A549 (cell line): ENCODE results near the gene LAMP5.

Experiments used
- ELK1 ChIP-seq: fragments of 150-350 bp; IDR thresholded peaks from 2 replicates; pipeline ENCODE4 v1.6.1; 2014; ENCODE audit warnings: low read depth, mild to moderate bottlenecking, low read length
- EP300 ChIP-seq, 2 experiments: fragments of >200 bp; sonication (Bioruptor Twin); formaldehyde crosslinking; IDR thresholded peaks; 2 replicates in 1 of 2; 3 replicates in 1 of 2; pipeline ENCODE4 v1.6.1; 2016 to 2017
- JUN ChIP-seq, 2 experiments: fragments of >200 bp; sonication (Bioruptor Twin); formaldehyde crosslinking; IDR thresholded peaks; 2 replicates in 1 of 2; 3 replicates in 1 of 2; pipeline ENCODE4 v1.6.1; 2016 to 2017
- MAX ChIP-seq: IDR thresholded peaks from 2 replicates; pipeline ENCODE4 v1.6.1; 2012
- POLR2A ChIP-seq: IDR thresholded peaks from 2 replicates; pipeline ENCODE4 v1.6.1; 2012; ENCODE audit warnings: mild to moderate bottlenecking, low read length
- RCOR1 ChIP-seq: fragments of 150-350 bp; IDR thresholded peaks from 2 replicates; pipeline ENCODE4 v1.6.1; 2014; ENCODE audit warnings: antibody characterized with exemption, low read length, low read depth
- TF ChIP-seq, protein P1 (sequence below): fragments of >200 bp; sonication (Bioruptor Twin); formaldehyde crosslinking; IDR thresholded peaks from 3 replicates; pipeline ENCODE4 v1.5.1; 2016
- TF ChIP-seq, protein P2 (sequence below): IDR thresholded peaks from 2 replicates; pipeline ENCODE4 v1.6.1; 2012; ENCODE audit warnings: low read depth, borderline replicate concordance

DNA sequence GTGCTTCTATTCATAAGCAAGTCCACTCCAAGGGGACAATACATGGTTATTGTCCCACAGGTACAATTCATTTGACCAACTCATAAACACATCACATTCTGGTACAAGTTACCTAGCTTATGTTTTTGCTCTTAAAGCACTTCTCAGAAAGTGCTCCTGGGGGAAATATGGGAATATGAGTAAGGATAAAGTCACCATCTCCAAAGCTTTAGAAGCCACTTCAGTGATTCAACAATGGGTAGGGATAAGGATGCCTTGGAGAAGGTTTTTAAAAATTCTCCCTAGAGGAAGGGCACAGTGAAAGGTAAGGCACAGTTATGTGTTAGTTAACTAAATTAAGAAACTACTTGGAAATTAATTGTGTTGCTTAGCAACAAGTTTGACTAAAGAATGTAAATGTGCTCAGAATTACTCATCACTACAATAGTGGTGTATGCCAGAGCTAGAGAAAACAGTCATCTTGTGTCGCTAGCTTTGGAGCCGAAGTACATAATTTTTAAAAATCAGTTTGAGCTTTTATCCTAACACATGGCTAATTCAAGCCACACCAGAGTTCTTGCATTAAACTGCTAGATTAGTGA, 39.5 kb upstream of the LAMP5 start:
- TF ChIP-seq EP300 (IDR thresholded peaks at IDR 0.05) (no peak), ELK1 (no peak), JUN (IDR thresholded peaks at IDR 0.05) (no peak), MAX (no peak), RCOR1 (no peak), POLR2A (no peak)
- TF ChIP-seq, protein P1, sequence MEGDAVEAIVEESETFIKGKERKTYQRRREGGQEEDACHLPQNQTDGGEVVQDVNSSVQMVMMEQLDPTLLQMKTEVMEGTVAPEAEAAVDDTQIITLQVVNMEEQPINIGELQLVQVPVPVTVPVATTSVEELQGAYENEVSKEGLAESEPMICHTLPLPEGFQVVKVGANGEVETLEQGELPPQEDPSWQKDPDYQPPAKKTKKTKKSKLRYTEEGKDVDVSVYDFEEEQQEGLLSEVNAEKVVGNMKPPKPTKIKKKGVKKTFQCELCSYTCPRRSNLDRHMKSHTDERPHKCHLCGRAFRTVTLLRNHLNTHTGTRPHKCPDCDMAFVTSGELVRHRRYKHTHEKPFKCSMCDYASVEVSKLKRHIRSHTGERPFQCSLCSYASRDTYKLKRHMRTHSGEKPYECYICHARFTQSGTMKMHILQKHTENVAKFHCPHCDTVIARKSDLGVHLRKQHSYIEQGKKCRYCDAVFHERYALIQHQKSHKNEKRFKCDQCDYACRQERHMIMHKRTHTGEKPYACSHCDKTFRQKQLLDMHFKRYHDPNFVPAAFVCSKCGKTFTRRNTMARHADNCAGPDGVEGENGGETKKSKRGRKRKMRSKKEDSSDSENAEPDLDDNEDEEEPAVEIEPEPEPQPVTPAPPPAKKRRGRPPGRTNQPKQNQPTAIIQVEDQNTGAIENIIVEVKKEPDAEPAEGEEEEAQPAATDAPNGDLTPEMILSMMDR = no peak
- TF ChIP-seq, protein P2, sequence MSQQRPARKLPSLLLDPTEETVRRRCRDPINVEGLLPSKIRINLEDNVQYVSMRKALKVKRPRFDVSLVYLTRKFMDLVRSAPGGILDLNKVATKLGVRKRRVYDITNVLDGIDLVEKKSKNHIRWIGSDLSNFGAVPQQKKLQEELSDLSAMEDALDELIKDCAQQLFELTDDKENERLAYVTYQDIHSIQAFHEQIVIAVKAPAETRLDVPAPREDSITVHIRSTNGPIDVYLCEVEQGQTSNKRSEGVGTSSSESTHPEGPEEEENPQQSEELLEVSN = no peak
